MCF 10A (cell line): ENCODE data around the gene PGF. TPM values are rescaled to one million over a fixed set of nuclear protein-coding genes. Genes with fewer than 3 reads are reported as not detected.

Source experiments
- BruUV-seq: library from RNA; stranded (reverse); fragments of 400-500 nt; replicated peaks from 2 replicates; lab custom pipeline; 2021; lab: Mats Ljungman, UMichigan
- CTCF ChIA-PET: fragments of 300-600 bp; sonication (Branson Sonifier 250); formaldehyde crosslinking; extraction: SDS; loops from one replicate; lab custom pipeline; 2021; ENCODE audit warnings: antibody characterized with exemption, inconsistent platforms; lab: Yijun Ruan, JAX
- POLR2A ChIA-PET: fragments of 300-600, 350-650 bp; sonication (Branson Sonifier 250); formaldehyde crosslinking; extraction: SDS; loops from one replicate; lab custom pipeline; 2020; ENCODE audit warnings: antibody characterized with exemption, inconsistent platforms; lab: Yijun Ruan, JAX
- DNase-seq: peaks from one replicate; pipeline ENCODE4 v3.0.0-alpha.2; 2018; ENCODE audit not compliant: unreplicated experiment
- H3K27ac Mint-ChIP-seq: one replicate; pipeline ENCODE4 v1.8.0; 2022; ENCODE audit warnings: mild to moderate bottlenecking, low read depth, mixed read lengths; ENCODE audit not compliant: unreplicated experiment
- H3K27me3 Mint-ChIP-seq: one replicate; pipeline ENCODE4 v1.8.0; 2022; ENCODE audit warnings: mixed read lengths; ENCODE audit not compliant: insufficient read depth, unreplicated experiment
- H3K36me3 Mint-ChIP-seq: one replicate; pipeline ENCODE4 v1.8.0; 2022; ENCODE audit warnings: mild to moderate bottlenecking, moderate library complexity, mixed read lengths; ENCODE audit not compliant: insufficient read depth, unreplicated experiment
- H3K4me1 Mint-ChIP-seq: one replicate; pipeline ENCODE4 v1.8.0; 2022; ENCODE audit warnings: mixed read lengths; ENCODE audit not compliant: insufficient read depth, unreplicated experiment
- H3K4me3 Mint-ChIP-seq: one replicate; pipeline ENCODE4 v1.8.0; 2022; ENCODE audit warnings: mild to moderate bottlenecking, moderate library complexity, mixed read lengths; ENCODE audit not compliant: unreplicated experiment
- H3K9me3 Mint-ChIP-seq: one replicate; pipeline ENCODE4 v1.8.0; 2022; ENCODE audit warnings: mixed read lengths; ENCODE audit not compliant: unreplicated experiment
- intact Hi-C: fragments of 100-400 bp; cut with micrococcal nuclease; formaldehyde crosslinking; loops from 2 replicates; pipeline ENCODE4 v1.14.1; 2022
- total RNA-seq: library from RNA; stranded (reverse); gene quantifications from 2 replicates; pipeline ENCODE4 v1.2.3, GENCODE V29; 2022
- TF ChIP-seq, protein P1 (sequence below): fragments of 200-600 bp; IDR thresholded peaks from one replicate; pipeline ENCODE4 v1.8.0; 2022; ENCODE audit warnings: antibody characterized with exemption, mild to moderate bottlenecking; ENCODE audit not compliant: unreplicated experiment

PGF gene
- total RNA-seq, 1 experiment from 2014 or later = 2.1 TPM

DNA sequence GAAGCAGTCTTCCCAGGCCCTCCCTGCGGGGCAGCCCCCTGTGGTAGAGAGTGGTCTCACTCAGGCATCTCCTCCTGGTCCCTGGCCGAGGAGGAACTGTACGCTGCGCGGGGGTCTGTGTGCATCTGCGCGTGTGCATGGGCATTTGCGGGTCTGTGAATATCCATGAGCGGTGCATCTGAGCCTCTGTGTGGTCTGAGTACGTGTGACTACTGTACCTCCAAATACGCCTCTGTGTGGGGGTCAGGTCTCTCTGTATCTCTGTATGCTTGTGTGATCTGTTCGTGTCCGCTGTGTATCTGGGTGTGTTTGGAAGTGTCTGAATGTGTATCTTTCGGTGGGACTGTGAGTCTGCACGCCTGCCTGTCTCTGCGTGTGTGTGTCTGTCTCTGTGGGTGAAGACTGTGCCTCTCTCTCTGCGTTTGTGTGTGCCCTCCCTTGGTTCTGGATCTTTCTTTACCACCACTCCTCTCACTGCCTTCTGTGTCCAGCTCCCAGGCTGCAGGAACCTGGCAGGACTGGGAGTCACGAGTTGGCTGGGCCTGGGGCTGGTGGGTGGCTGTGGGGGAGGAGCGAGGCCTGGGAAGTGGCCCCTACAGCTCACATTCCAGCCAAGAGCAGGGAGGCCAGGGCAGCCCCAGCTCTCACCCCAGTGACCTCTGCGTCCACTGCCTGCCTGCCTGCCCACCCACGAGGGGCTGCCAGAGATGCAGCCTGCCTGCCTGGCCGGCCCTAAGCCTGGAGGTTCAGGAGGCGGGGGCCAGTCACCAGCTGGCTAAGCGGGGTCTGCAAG, 1.1 kb upstream of the PGF start:
- H3K4me1 Mint-ChIP-seq = peaks cover 6% of the 10 kb centered on the region
- ChIA-PET CTCF (interaction anchor here (1.3 kb wide), 1 partner anchor 10 kb away, joined by 4 read pairs; no protein-coding TSS in a partner anchor), POLR2A (interaction anchor here (1.2 kb wide), 1 partner anchor 93 kb away, joined by 4 read pairs; no protein-coding TSS in a partner anchor)
- no peaks in the 10 kb centered on the region for H3K27me3 Mint-ChIP-seq
- H3K27ac Mint-ChIP-seq = no peak overlapping the region
- TF ChIP-seq, protein P1, sequence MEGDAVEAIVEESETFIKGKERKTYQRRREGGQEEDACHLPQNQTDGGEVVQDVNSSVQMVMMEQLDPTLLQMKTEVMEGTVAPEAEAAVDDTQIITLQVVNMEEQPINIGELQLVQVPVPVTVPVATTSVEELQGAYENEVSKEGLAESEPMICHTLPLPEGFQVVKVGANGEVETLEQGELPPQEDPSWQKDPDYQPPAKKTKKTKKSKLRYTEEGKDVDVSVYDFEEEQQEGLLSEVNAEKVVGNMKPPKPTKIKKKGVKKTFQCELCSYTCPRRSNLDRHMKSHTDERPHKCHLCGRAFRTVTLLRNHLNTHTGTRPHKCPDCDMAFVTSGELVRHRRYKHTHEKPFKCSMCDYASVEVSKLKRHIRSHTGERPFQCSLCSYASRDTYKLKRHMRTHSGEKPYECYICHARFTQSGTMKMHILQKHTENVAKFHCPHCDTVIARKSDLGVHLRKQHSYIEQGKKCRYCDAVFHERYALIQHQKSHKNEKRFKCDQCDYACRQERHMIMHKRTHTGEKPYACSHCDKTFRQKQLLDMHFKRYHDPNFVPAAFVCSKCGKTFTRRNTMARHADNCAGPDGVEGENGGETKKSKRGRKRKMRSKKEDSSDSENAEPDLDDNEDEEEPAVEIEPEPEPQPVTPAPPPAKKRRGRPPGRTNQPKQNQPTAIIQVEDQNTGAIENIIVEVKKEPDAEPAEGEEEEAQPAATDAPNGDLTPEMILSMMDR = no peak
- peaks cover 7% of the 10 kb centered on the region for H3K36me3 Mint-ChIP-seq
- no TSS peak for BruUV-seq
- peak overlapping the region; percentile 2 for H3K4me3 Mint-ChIP-seq
- no peaks in the 10 kb centered on the region for H3K9me3 Mint-ChIP-seq
- DNase-seq = no peak
- intact Hi-C loops = no loop called here

DNA sequence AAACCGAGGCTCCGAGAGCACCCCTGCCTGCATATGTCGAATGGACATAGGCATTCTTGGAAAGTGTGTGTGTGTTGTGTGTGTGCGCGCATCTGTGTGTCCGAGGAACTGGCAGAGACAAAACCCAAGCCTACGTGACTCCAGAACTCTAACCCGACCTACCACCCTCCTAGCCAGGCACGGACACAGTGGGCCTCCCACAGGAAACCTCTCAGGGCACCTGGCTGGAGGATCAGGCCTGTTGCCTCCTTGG, 556 bp upstream of the PGF start:
- Mint-ChIP-seq H3K4me1 (peaks cover 6% of the 10 kb centered on the region), H3K27me3 (no peaks in the 10 kb centered on the region), H3K9me3 (no peaks in the 10 kb centered on the region), H3K27ac (no peak overlapping the region), H3K36me3 (peaks cover 7% of the 10 kb centered on the region), H3K4me3 (peak overlapping the region; percentile 2)
- DNase-seq = no peak
- intact Hi-C loops = no loop called here
- CTCF ChIA-PET = interaction anchor here (0.6 kb wide), 1 partner anchor 77 kb away, joined by 4 read pairs; no protein-coding TSS in a partner anchor
- TF ChIP-seq, protein P1 = no peak
- no TSS peak for BruUV-seq
- POLR2A ChIA-PET = interaction anchor here (1.2 kb wide), 1 partner anchor 94 kb away, joined by 4 read pairs; no protein-coding TSS in a partner anchor

DNA sequence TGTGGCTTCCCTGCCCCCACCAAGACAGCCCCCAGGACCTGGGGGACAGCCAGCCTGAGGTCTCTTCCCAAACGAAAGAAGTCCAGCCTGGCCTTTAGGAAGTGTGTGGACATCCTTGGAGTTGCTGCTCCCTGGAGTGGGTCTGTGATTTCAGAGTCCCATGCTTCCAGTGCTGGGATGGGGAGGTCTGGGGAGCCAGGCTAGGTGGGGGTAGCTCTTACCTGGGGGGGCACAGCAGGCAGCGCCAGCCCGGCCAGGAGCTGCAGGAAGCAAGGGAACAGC, 509 bp downstream of the PGF start:
- Mint-ChIP-seq H3K4me3 (peak overlapping the region; percentile 25), H3K9me3 (no peaks in the 10 kb centered on the region), H3K4me1 (peaks cover 5% of the 10 kb centered on the region), H3K36me3 (peaks cover 7% of the 10 kb centered on the region), H3K27me3 (no peaks in the 10 kb centered on the region), H3K27ac (no peak overlapping the region)
- no peak for DNase-seq
- BruUV-seq = TSS peak; percentile 31
- intact Hi-C loops = no loop called here
- CTCF ChIA-PET = interaction anchor here (0.7 to 1.2 kb wide), 3 partner anchors 10 to 90 kb away, joined by 3 read pairs; no protein-coding TSS in a partner anchor
- TF ChIP-seq, protein P1 = no peak
- POLR2A ChIA-PET = interaction anchor here (0.8 to 1.2 kb wide), 2 partner anchors 9 to 95 kb away, joined by 3 to 4 read pairs; no protein-coding TSS in a partner anchor

DNA sequence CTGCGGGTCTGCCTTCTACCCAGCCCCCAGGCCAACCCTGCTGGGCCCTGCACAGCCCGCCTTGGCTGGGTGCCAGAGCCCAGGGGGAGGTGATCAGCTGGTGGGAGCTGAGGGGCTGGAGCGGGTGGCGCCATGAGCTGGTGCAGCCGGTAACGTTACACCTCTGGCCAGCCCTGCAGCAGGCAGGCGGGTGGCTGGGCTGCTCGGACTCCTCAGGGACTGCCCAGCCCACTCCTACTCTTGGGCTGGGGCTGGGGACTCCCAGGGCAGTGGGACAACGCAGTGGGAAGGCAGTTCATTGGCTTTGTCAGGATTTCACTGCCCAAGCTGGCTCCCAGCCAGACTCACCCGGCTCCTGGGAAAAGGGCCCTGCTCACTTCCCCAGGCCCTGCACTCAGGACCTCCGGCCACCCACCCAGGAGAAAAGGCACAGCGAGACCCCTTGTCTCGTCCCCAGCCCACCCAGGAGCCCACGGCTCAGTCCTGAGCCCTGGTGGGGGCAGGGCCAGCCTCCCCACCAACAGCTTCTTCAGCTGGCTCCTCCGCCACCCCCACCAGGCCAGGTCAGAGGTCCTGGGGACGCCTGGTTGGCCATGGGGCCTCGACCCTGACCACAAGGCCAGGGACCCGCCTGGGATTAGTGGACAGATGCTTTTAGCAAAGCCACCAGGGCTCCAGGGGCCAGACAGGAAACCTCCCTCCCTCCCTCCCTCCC, 1.0 kb downstream of the PGF start:
- ChIA-PET CTCF (interaction anchor here (0.8 to 1.3 kb wide), 3 partner anchors 10 to 134 kb away, joined by 3 to 5 read pairs (median 3); no protein-coding TSS in a partner anchor), POLR2A (interaction anchor here (0.6 to 0.7 kb wide), 2 partner anchors 49 to 96 kb away, joined by 3 to 4 read pairs; no protein-coding TSS in a partner anchor)
- TF ChIP-seq, protein P1 = no peak
- peaks cover 4% of the 10 kb centered on the region for H3K36me3 Mint-ChIP-seq
- H3K27me3 Mint-ChIP-seq = no peaks in the 10 kb centered on the region
- H3K4me1 Mint-ChIP-seq = no peaks in the 10 kb centered on the region
- no peak for DNase-seq
- H3K27ac Mint-ChIP-seq = no peak overlapping the region
- BruUV-seq = no TSS peak
- intact Hi-C loops = no loop called here
- H3K9me3 Mint-ChIP-seq = no peaks in the 10 kb centered on the region
- peak overlapping the region; percentile 25 for H3K4me3 Mint-ChIP-seq
